Skeletal muscle satellite cell (primary cell): ENCODE data around the gene TBX5.

ENCODE experiments used
- H3K27me3 ChIP-seq: 2 replicates; pipeline ENCODE4 v1.7.0; 2013; ENCODE audit warnings: low read length; ENCODE audit not compliant: control insufficient read depth, insufficient read depth
- H3K36me3 ChIP-seq: 2 replicates; pipeline ENCODE4 v1.7.0; 2013; ENCODE audit warnings: mild to moderate bottlenecking, control low read depth, low read length; ENCODE audit not compliant: insufficient read depth
- H3K4me1 ChIP-seq: 2 replicates; pipeline ENCODE4 v1.7.0; 2013; ENCODE audit warnings: low read length; ENCODE audit not compliant: control insufficient read depth, insufficient read depth
- H3K4me2 ChIP-seq: 2 replicates; pipeline ENCODE4 v1.7.0; 2013; ENCODE audit warnings: mild to moderate bottlenecking, low read length
- H3K4me3 ChIP-seq: 2 replicates; pipeline ENCODE4 v1.7.0; 2013; ENCODE audit warnings: low read length
- H3K9ac ChIP-seq: 2 replicates; pipeline ENCODE4 v1.7.0; 2013; ENCODE audit warnings: mild to moderate bottlenecking, low read depth, low read length, moderate library complexity
- H3K9me3 ChIP-seq: replicated peaks from 2 replicates; pipeline ENCODE4 v1.7.0; 2013; ENCODE audit warnings: mild to moderate bottlenecking, control low read depth, low read length

TBX5 gene

DNA sequence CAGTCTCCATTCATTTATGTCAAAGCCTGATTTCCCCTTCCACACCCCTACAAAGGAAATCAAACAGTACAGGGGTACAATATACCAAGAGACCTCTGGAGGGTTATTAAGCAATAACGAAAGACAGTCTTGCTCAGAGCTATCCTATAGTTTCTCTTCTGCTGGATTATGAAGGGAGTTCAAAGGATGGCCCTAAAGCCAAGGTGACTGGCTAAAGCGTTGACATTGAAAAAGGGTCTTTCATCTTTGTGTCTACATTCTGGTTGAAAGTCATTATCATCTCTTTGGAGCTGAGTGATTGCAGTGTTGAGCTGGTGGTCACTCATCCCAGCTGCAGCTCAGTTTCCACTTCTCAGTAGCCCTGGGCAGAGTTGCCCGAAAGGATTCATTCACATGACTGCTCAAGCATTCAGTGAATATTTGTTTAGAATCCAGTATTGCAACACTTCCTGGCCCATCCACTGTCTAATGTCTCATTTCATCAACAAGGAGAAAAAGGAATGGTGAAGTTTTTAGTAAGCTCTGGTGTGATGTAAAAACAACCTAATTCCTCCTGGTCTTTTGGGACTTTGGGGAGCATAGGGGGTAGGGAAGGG, 19.2 kb upstream of the TBX5 start:
- Histone ChIP-seq H3K36me3 (no peaks in the 10 kb centered on the region), H3K27me3 (no peaks in the 10 kb centered on the region), H3K9ac (no peak overlapping the region), H3K4me2 (no peak overlapping the region), H3K4me3 (no peak overlapping the region), H3K4me1 (no peaks in the 10 kb centered on the region), H3K9me3 (no peaks in the 10 kb centered on the region)

DNA sequence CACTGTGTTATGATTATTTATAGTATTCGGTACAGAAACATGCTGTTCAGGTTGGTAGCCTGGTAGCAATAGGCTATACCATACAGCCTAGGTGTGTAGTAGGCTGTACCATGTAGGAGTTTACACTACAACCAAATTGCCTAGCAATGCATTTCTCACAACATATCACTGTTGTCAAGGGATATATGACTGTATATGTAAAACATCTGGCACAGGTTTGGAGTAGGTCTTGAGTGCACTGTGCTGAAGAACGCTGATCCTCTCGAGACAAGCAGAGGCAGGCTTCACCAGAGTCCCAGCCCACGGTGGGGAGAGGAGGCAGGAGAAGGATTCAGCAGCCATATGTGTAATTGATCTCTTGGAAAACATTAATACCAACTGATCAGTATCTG, 15.0 kb upstream of the TBX5 start:
- no peak overlapping the region for H3K9ac ChIP-seq
- H3K4me1 ChIP-seq: no peaks in the 10 kb centered on the region
- no peak overlapping the region for H3K4me2 ChIP-seq
- H3K36me3 ChIP-seq: no peaks in the 10 kb centered on the region
- no peak overlapping the region for H3K4me3 ChIP-seq
- H3K27me3 ChIP-seq: no peaks in the 10 kb centered on the region
- no peaks in the 10 kb centered on the region for H3K9me3 ChIP-seq

DNA sequence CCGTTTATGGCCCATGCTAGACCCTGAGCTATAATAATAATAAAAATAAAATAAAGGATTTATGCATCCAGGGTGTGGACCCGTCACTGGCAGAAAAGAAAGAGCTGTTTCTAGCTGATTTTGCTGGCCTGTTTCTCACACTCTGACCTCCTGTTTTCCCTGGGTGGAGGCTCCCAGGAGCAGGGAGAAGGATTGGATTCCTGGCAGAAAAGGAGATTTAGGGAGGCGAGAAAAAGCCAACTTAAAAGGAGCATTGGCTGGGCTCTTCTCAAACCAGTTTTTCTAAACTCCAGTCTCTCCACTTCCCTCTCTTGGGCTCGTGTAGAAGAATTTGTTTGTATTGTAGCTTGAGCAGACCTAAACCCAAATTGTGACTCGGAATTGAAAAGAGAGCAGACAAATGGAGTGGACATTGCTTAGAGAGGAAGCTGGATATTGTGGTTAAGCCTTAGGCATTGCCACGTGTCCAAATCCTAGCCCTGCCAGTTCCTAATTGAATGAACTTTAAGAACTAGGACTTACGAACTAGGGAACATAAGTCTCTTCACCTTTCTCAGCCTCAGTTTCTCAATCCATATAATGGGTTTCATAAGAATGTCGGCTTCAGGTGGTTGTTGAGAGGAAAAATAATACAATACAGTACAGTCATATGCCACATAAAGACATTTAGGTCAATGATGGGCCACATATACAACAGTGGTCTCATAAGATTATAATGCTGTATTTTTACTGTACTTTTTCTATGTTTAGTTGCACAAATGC, 14.4 kb upstream of the TBX5 start:
- Histone ChIP-seq H3K9ac (no peak overlapping the region), H3K9me3 (no peaks in the 10 kb centered on the region), H3K4me3 (no peak overlapping the region), H3K27me3 (no peaks in the 10 kb centered on the region), H3K36me3 (no peaks in the 10 kb centered on the region), H3K4me1 (no peaks in the 10 kb centered on the region), H3K4me2 (no peak overlapping the region)

GRCh38 chr12:114416028-114416427, 10.1 kb upstream of the TBX5 start:
- peaks cover 22% of the 10 kb centered on the region for H3K27me3 ChIP-seq
- H3K36me3 ChIP-seq: no peaks in the 10 kb centered on the region
- H3K4me3 ChIP-seq: no peak overlapping the region
- no peaks in the 10 kb centered on the region for H3K4me1 ChIP-seq
- no peak overlapping the region for H3K4me2 ChIP-seq
- no peak overlapping the region for H3K9ac ChIP-seq
- no peaks in the 10 kb centered on the region for H3K9me3 ChIP-seq

GRCh38 chr12:114415525-114415868, 9.6 kb upstream of the TBX5 start:
- no peak overlapping the region for H3K9ac ChIP-seq
- no peaks in the 10 kb centered on the region for H3K36me3 ChIP-seq
- H3K4me3 ChIP-seq: no peak overlapping the region
- peaks cover 24% of the 10 kb centered on the region for H3K27me3 ChIP-seq
- no peak overlapping the region for H3K4me2 ChIP-seq
- no peaks in the 10 kb centered on the region for H3K4me1 ChIP-seq
- H3K9me3 ChIP-seq: no peaks in the 10 kb centered on the region

- H3K9ac ChIP-seq: no peak overlapping the region
- H3K27me3 ChIP-seq: peaks cover 24% of the 10 kb centered on the region
- no peak overlapping the region for H3K4me3 ChIP-seq
- no peaks in the 10 kb centered on the region for H3K9me3 ChIP-seq
- H3K36me3 ChIP-seq: no peaks in the 10 kb centered on the region
- no peak overlapping the region for H3K4me2 ChIP-seq
- H3K4me1 ChIP-seq: no peaks in the 10 kb centered on the region
These were observed 9.1 kb upstream of the TBX5 start for GRCh38 chr12:114414866-114415524.

- no peaks in the 10 kb centered on the region for H3K4me1 ChIP-seq
- H3K4me2 ChIP-seq: no peak overlapping the region
- no peak overlapping the region for H3K4me3 ChIP-seq
- H3K9ac ChIP-seq: no peak overlapping the region
- peaks cover 26% of the 10 kb centered on the region for H3K27me3 ChIP-seq
- H3K9me3 ChIP-seq: no peaks in the 10 kb centered on the region
- no peaks in the 10 kb centered on the region for H3K36me3 ChIP-seq
These were observed 8.3 kb upstream of the TBX5 start for GRCh38 chr12:114414031-114414865.

GRCh38 chr12:114412825-114413749, 7.1 kb upstream of the TBX5 start:
- no peak overlapping the region for H3K4me2 ChIP-seq
- no peak overlapping the region for H3K4me3 ChIP-seq
- H3K4me1 ChIP-seq: no peaks in the 10 kb centered on the region
- no peaks in the 10 kb centered on the region for H3K9me3 ChIP-seq
- H3K27me3 ChIP-seq: peaks cover 36% of the 10 kb centered on the region
- H3K9ac ChIP-seq: no peak overlapping the region
- no peaks in the 10 kb centered on the region for H3K36me3 ChIP-seq

DNA sequence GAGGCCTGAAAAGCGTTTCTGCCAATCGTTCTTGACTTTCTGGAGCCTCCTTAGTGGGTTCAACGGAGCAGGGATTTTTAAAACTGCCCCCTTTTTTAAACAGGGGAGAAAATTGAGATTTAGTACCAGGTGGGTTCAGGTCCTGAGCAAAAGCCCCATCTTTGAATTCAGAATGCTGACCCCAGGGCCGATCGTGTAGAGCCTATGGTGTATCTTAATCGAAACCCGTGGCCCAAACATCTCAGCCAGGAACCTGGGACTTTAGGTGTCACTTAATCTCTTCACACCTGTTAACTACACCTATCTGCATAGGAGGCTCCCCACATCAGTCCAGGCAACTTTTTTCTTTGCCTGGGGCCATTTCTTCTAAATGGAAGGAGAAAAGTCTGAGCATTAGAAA, 6.4 kb upstream of the TBX5 start:
- Histone ChIP-seq H3K36me3 (no peaks in the 10 kb centered on the region), H3K9me3 (no peaks in the 10 kb centered on the region), H3K4me2 (no peak overlapping the region), H3K4me1 (no peaks in the 10 kb centered on the region), H3K9ac (no peak overlapping the region), H3K27me3 (peaks cover 44% of the 10 kb centered on the region), H3K4me3 (no peak overlapping the region)

- Histone ChIP-seq H3K4me1 (no peaks in the 10 kb centered on the region), H3K36me3 (no peaks in the 10 kb centered on the region), H3K9ac (no peak overlapping the region), H3K4me3 (no peak overlapping the region), H3K9me3 (no peaks in the 10 kb centered on the region), H3K4me2 (no peak overlapping the region), H3K27me3 (peaks cover 54% of the 10 kb centered on the region)
These were observed 5.3 kb upstream of the TBX5 start for GRCh38 chr12:114411071-114411837.
